WTC11 (cell line): ENCODE results near the gene PDGFRA.
A peak's percentile ranks its signal among the peaks of the same experiment; 100 is the strongest.

Experiments
- AR ChIP-seq: fragments of 250-450 bp; sonication (Bioruptor Pico); IDR thresholded peaks from 2 replicates; pipeline ENCODE4 v1.9.0; 2021; ENCODE audit warnings: mild to moderate bottlenecking
- CREM ChIP-seq: sonication (generic); formaldehyde crosslinking; IDR thresholded peaks from 2 replicates; pipeline ENCODE4 v1.8.1; 2022; ENCODE audit warnings: mild to moderate bottlenecking, missing genetic modification reagents, moderate library complexity
- CTCF ChIP-seq: fragments of 200-600 bp; IDR thresholded peaks from 2 replicates; pipeline ENCODE4 v1.8.0; 2022; ENCODE audit warnings: antibody characterized with exemption
- E2F1 ChIP-seq: sonication (generic); formaldehyde crosslinking; IDR thresholded peaks from 2 replicates; pipeline ENCODE4 v1.8.0; 2022; ENCODE audit warnings: mild to moderate bottlenecking, missing genetic modification reagents
- ESRRA ChIP-seq: sonication (generic); formaldehyde crosslinking; IDR thresholded peaks from 2 replicates; pipeline ENCODE4 v1.8.1; 2022; ENCODE audit warnings: mild to moderate bottlenecking, missing genetic modification reagents, borderline replicate concordance
- JUN ChIP-seq: sonication (generic); formaldehyde crosslinking; IDR thresholded peaks from 2 replicates; pipeline ENCODE4 v1.8.0; 2023; ENCODE audit warnings: mild to moderate bottlenecking, missing genetic modification reagents
- MAX ChIP-seq: sonication (generic); formaldehyde crosslinking; IDR thresholded peaks from 2 replicates; pipeline ENCODE4 v1.8.0; 2022; ENCODE audit warnings: mild to moderate bottlenecking, missing genetic modification reagents
- MXD4 ChIP-seq: fragments of 250-450 bp; sonication (Bioruptor Pico); IDR thresholded peaks from 2 replicates; pipeline ENCODE4 v1.8.0; 2021; ENCODE audit warnings: mild to moderate bottlenecking, moderate library complexity, borderline replicate concordance
- NFE2L1 ChIP-seq: sonication (generic); formaldehyde crosslinking; IDR thresholded peaks from 2 replicates; pipeline ENCODE4 v1.8.1; 2023; ENCODE audit warnings: missing genetic modification reagents
- NR2C2 ChIP-seq: sonication (generic); formaldehyde crosslinking; IDR thresholded peaks from 2 replicates; pipeline ENCODE4 v1.8.0; 2022; ENCODE audit warnings: mild to moderate bottlenecking, missing genetic modification reagents
- PRDM15 ChIP-seq: sonication (generic); formaldehyde crosslinking; IDR thresholded peaks from 2 replicates; pipeline ENCODE4 v1.8.0; 2022; ENCODE audit warnings: missing genetic modification reagents
- TP53 ChIP-seq: sonication (generic); formaldehyde crosslinking; IDR thresholded peaks from 2 replicates; pipeline ENCODE4 v1.8.1; 2023; ENCODE audit warnings: mild to moderate bottlenecking, missing genetic modification reagents
- ZNF232 ChIP-seq: sonication (generic); formaldehyde crosslinking; IDR thresholded peaks from 2 replicates; pipeline ENCODE4 v1.8.0; 2022; ENCODE audit warnings: mild to moderate bottlenecking, missing genetic modification reagents
- TF ChIP-seq, protein P1 (sequence below): sonication (generic); formaldehyde crosslinking; IDR thresholded peaks from 2 replicates; pipeline ENCODE4 v1.8.1; 2022; ENCODE audit warnings: mild to moderate bottlenecking, missing genetic modification reagents, moderate library complexity, borderline replicate concordance

DNA sequence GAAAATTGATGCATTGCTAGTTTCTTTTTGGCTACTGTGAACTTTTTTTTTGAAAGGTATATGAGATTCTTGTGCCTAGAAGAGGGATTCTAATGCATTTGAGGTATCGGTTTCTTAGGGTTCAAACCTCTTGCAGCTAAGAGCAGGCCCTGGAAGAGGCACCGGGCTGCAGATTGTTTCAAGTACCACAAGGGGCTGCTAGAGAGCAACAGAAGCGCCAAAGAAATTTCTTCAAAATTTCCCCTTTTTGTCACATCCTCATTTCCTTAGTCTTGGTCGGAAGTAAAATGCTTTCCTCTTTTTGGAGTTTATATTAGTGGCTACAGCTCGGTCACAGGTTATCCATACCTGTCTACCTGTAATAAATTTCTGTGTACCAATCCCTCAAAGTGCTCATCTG is 89.8 kb downstream of the PDGFRA start:
- TF ChIP-seq JUN (CRISPR knock-in tag) (no peak), NFE2L1 (CRISPR knock-in tag) (no peak), CTCF (peak; percentile 81), ZNF232 (CRISPR knock-in tag) (no peak), MAX (CRISPR knock-in tag) (no peak), TP53 (CRISPR knock-in tag) (no peak), CREM (CRISPR knock-in tag) (no peak), AR (CRISPR knock-in tag) (no peak), E2F1 (no peak), MXD4 (CRISPR knock-in tag) (no peak), ESRRA (no peak), NR2C2 (CRISPR knock-in tag) (no peak), PRDM15 (no peak)
- TF ChIP-seq, protein P1, sequence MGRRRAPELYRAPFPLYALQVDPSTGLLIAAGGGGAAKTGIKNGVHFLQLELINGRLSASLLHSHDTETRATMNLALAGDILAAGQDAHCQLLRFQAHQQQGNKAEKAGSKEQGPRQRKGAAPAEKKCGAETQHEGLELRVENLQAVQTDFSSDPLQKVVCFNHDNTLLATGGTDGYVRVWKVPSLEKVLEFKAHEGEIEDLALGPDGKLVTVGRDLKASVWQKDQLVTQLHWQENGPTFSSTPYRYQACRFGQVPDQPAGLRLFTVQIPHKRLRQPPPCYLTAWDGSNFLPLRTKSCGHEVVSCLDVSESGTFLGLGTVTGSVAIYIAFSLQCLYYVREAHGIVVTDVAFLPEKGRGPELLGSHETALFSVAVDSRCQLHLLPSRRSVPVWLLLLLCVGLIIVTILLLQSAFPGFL (CRISPR knock-in tag) = no peak
